Mesendoderm (in vitro differentiated cells): ENCODE data around the gene C10orf143.
"Not testable (repeated sequence)": the region's sequence is repeated elsewhere in the genome, so short reads cannot be mapped to it uniquely, and the experiment has no call there.

ENCODE experiments used
- DNase-seq: peaks from one replicate; pipeline ENCODE4 v3.0.0; 2013
- H2AK5ac ChIP-seq: 2 replicates; pipeline ENCODE4 v1.6.1; 2013; ENCODE audit warnings: low read length, inconsistent platforms
- H2BK120ac ChIP-seq: 2 replicates; pipeline ENCODE4 v1.6.1; 2013; ENCODE audit warnings: low read depth, mild to moderate bottlenecking, low read length, moderate library complexity, mixed read lengths
- H2BK15ac ChIP-seq: replicated peaks from 2 replicates; pipeline ENCODE4 v1.6.1; 2013; ENCODE audit warnings: low read depth, mild to moderate bottlenecking, moderate library complexity
- H2BK5ac ChIP-seq: 2 replicates; pipeline ENCODE4 v1.6.1; 2013; ENCODE audit warnings: low read length, inconsistent platforms
- H3K18ac ChIP-seq: 2 replicates; pipeline ENCODE4 v1.6.1; 2013; ENCODE audit warnings: mild to moderate bottlenecking, low read length, mixed read lengths
- H3K23ac ChIP-seq: one replicate; pipeline ENCODE4 v1.6.1; 2013; ENCODE audit warnings: low read length
- H3K27ac ChIP-seq: 2 replicates; pipeline ENCODE4 v1.5.1; 2013; ENCODE audit warnings: low read depth, mild to moderate bottlenecking, inconsistent platforms, low read length, moderate library complexity
- H3K27me3 ChIP-seq: 2 replicates; pipeline ENCODE4 v1.6.1; 2013; ENCODE audit warnings: low read length, control low read depth, mild to moderate bottlenecking, inconsistent platforms; ENCODE audit not compliant: insufficient read depth, poor library complexity
- H3K36me3 ChIP-seq: 2 replicates; pipeline ENCODE4 v1.6.1; 2013; ENCODE audit warnings: low read length, inconsistent platforms; ENCODE audit not compliant: control insufficient read depth, insufficient read depth
- H3K4ac ChIP-seq: one replicate; pipeline ENCODE4 v1.6.1; 2013; ENCODE audit warnings: low read depth, mild to moderate bottlenecking, low read length, moderate library complexity
- H3K4me1 ChIP-seq: 2 replicates; pipeline ENCODE4 v1.6.1; 2013; ENCODE audit warnings: low read depth, low read length, inconsistent platforms; ENCODE audit not compliant: control insufficient read depth
- H3K4me2 ChIP-seq: 2 replicates; pipeline ENCODE4 v1.6.1; 2013; ENCODE audit warnings: low read length
- H3K4me3 ChIP-seq: 2 replicates; pipeline ENCODE4 v1.5.1; 2013; ENCODE audit warnings: mild to moderate bottlenecking, low read length
- H3K56ac ChIP-seq: one replicate; pipeline ENCODE4 v1.6.1; 2013; ENCODE audit warnings: low read length
- H3K79me1 ChIP-seq: 2 replicates; pipeline ENCODE4 v1.6.1; 2013; ENCODE audit warnings: low read length, inconsistent platforms
- H3K79me2 ChIP-seq: 2 replicates; pipeline ENCODE4 v1.6.1; 2013; ENCODE audit warnings: mild to moderate bottlenecking, low read length; ENCODE audit not compliant: control insufficient read depth, insufficient read depth
- H3K9ac ChIP-seq: 2 replicates; pipeline ENCODE4 v1.6.1; 2013; ENCODE audit warnings: low read length, inconsistent platforms
- H4K5ac ChIP-seq: one replicate; pipeline ENCODE4 v1.6.1; 2013; ENCODE audit warnings: low read length
- H4K8ac ChIP-seq: one replicate; pipeline ENCODE4 v1.6.1; 2013; ENCODE audit warnings: low read depth, mild to moderate bottlenecking, control low read depth, low read length, moderate library complexity
- WGBS: extraction: QIAGEN DNeasy Blood & Tissue Kit; methylation state at CpG from one replicate; pipeline ENCODE4 v1.1.7; 2013; ENCODE audit warnings: low lambda C conversion rate, missing lambda C conversion rate; ENCODE audit not compliant: insufficient coverage; ENCODE audit errors: extremely low coverage; 5-methylcytosine and 5-hydroxymethylcytosine counted together

C10orf143 gene

DNA sequence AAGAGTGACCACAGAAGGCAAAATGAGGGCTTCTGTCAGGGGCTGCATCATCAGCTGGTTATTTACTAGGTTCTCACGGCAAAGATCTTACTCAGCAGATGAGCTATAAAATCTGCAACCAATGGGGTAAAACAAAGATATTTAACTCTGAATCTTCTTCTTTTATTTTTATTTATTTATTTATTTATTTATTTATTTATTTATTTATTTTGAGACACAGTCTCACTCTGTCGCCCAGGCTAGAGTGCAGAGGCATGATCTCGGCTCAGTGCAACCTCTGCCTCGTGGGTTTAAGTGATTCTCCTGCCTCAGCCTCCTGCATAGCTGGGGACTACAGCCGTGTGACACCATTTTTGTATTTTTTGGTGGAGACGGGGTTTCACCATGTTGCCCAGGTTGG, 11.3 kb downstream of the C10orf143 start:
- H3K27me3 ChIP-seq = no peaks in the 10 kb centered on the region
- no peak overlapping the region for H2BK120ac ChIP-seq
- DNase-seq = no peak
- H2BK5ac ChIP-seq = no peak overlapping the region
- no peak overlapping the region for H3K4ac ChIP-seq
- no peak overlapping the region for H4K8ac ChIP-seq
- no peak overlapping the region for H2BK15ac ChIP-seq
- H3K56ac ChIP-seq = no peak overlapping the region
- H3K36me3 ChIP-seq = no peaks in the 10 kb centered on the region
- no peak overlapping the region for H3K18ac ChIP-seq
- H3K4me1 ChIP-seq = no peaks in the 10 kb centered on the region
- WGBS = no CpG with 5 or more reads among the region's 6 CpGs
- no peaks in the 10 kb centered on the region for H3K79me1 ChIP-seq
- no peak overlapping the region for H3K4me3 ChIP-seq
- H3K23ac ChIP-seq = no peak overlapping the region
- H3K9ac ChIP-seq = no peak overlapping the region
- H4K5ac ChIP-seq = no peak overlapping the region
- H3K79me2 ChIP-seq = no peaks in the 10 kb centered on the region
- H2AK5ac ChIP-seq = no peak overlapping the region
- no peak overlapping the region for H3K4me2 ChIP-seq
- H3K27ac ChIP-seq = no peak overlapping the region

DNA sequence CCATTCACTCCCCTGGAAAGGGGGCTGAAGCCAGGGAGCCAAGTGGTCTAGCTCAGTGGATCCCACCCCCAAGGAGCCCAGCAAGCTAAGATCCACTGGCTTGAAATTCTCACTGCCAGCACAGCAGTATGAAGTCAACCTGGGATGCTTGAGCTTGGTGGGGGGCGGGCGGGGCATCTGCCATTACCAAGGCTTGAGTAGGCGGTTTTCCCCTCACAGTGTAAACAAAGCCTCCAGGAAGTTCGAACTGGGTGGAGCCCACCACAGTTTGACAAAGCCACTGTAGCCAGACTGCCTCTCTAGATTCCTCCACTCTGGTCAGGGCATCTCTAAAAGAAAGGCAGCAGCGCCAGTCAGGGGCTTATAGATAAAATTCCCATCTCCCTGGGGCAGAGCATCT, 20.1 kb downstream of the C10orf143 start:
- WGBS = no CpG with 5 or more reads among the region's 5 CpGs
- H3K23ac ChIP-seq, H3K27me3 ChIP-seq, H4K8ac ChIP-seq, H3K27ac ChIP-seq, H3K79me1 ChIP-seq, H3K56ac ChIP-seq, H2BK5ac ChIP-seq, H4K5ac ChIP-seq, DNase-seq, H3K4me2 ChIP-seq, H2AK5ac ChIP-seq, H3K79me2 ChIP-seq, H2BK120ac ChIP-seq, H2BK15ac ChIP-seq, H3K36me3 ChIP-seq, H3K4me3 ChIP-seq, H3K4me1 ChIP-seq, H3K18ac ChIP-seq, H3K9ac ChIP-seq, H3K4ac ChIP-seq: not testable (repeated sequence)

DNA sequence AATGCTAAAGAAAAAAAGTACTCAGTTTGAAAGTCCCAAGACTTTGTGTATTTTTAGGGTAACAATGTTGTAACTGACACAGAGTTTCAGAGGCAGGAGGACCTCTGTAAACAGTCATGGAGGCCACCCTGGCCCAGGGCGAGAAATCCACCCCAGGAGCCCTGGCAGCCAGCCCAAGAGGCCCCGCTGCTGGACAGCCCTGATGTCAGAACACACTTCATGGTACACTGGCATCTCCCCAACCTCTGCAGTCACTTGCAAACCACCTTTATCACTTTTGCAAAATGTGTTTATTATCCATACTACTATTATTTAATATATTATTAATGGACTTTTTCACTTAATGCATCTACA, 30.2 kb downstream of the C10orf143 start:
- no peaks in the 10 kb centered on the region for H3K79me1 ChIP-seq
- no peaks in the 10 kb centered on the region for H3K4me1 ChIP-seq
- H3K18ac ChIP-seq = no peak overlapping the region
- H3K36me3 ChIP-seq = no peaks in the 10 kb centered on the region
- H4K8ac ChIP-seq = no peak overlapping the region
- no peak overlapping the region for H2BK120ac ChIP-seq
- H3K27me3 ChIP-seq = no peaks in the 10 kb centered on the region
- DNase-seq = no peak
- no peak overlapping the region for H2AK5ac ChIP-seq
- no peak overlapping the region for H3K9ac ChIP-seq
- H3K4me2 ChIP-seq = no peak overlapping the region
- no peaks in the 10 kb centered on the region for H3K79me2 ChIP-seq
- H4K5ac ChIP-seq = no peak overlapping the region
- no peak overlapping the region for H3K56ac ChIP-seq
- H3K4me3 ChIP-seq = no peak overlapping the region
- H3K23ac ChIP-seq = no peak overlapping the region
- no peak overlapping the region for H2BK5ac ChIP-seq
- no peak overlapping the region for H3K4ac ChIP-seq
- no peak overlapping the region for H2BK15ac ChIP-seq
- no peak overlapping the region for H3K27ac ChIP-seq
- WGBS = no CpG with 5 or more reads among the region's 2 CpGs

DNA sequence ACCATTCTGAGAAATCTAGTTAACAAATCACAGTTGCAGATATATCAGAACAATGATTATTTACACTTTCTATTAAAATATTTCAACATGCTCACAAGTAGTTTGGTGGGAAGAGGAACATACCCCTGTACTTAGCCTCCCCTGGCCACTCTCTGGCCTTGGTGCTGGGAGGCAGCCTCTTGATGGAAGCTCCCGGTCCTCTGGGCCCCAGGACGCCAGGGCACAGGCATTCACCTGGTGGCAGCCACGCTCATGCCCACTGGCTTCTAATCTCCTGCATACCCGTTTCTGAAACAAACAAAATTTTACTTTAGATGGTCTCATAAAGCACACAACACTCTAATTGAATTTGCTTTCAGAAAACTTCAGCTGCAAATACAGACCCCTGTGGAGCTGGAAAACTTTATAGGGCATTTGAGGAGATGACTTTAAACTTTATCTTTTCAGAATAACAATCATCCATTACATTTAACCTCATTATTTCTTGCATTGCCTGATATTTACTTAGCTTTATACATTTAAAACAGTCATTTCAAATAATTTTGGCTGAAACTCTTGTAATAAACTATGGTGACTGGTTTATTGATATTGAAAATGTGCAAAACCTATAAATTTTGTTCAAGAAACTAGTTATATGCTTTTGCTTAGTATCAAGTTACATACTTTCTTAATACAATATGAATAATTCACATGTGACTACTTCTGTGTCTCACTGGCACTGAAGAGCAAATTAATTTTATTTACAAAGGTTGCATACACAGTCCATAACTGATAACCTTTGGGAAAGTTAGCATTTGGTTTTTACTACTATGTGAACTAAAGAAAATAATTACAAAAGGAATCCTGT, 30.8 kb downstream of the C10orf143 start:
- H2BK5ac ChIP-seq = no peak overlapping the region
- no CpG with 5 or more reads among the region's 4 CpGs for WGBS
- no peak overlapping the region for H3K4me3 ChIP-seq
- H3K4me1 ChIP-seq = no peaks in the 10 kb centered on the region
- H3K27ac ChIP-seq = no peak overlapping the region
- H2BK120ac ChIP-seq = no peak overlapping the region
- H3K36me3 ChIP-seq = no peaks in the 10 kb centered on the region
- no peak overlapping the region for H4K5ac ChIP-seq
- no peak overlapping the region for H3K23ac ChIP-seq
- H3K27me3 ChIP-seq = no peaks in the 10 kb centered on the region
- H3K18ac ChIP-seq = no peak overlapping the region
- H2BK15ac ChIP-seq = no peak overlapping the region
- no peak overlapping the region for H3K56ac ChIP-seq
- H3K4ac ChIP-seq = no peak overlapping the region
- DNase-seq = no peak
- no peak overlapping the region for H4K8ac ChIP-seq
- H3K9ac ChIP-seq = no peak overlapping the region
- H3K4me2 ChIP-seq = no peak overlapping the region
- no peaks in the 10 kb centered on the region for H3K79me1 ChIP-seq
- H3K79me2 ChIP-seq = no peaks in the 10 kb centered on the region
- H2AK5ac ChIP-seq = no peak overlapping the region

DNA sequence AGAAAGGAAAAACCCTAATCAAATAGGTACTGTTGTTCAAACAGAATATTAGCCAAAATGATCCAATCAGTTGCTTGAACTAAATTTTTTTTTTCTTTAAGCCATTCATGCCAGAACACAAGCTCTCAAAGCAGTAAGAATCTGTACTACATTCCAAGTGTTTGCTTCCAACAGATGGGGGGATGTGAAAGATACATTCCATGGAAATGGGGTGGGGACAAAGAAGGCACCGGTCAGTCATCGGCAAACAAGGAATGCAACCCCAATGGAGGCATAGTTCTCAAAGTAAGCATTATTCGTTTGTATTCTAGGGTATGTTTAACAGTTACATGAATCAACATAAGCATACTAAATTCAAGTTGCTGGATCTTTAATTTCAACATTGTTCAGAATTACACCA, 32.5 kb downstream of the C10orf143 start:
- no peak overlapping the region for H2BK5ac ChIP-seq
- no peak overlapping the region for H2BK120ac ChIP-seq
- H2AK5ac ChIP-seq = no peak overlapping the region
- no peaks in the 10 kb centered on the region for H3K79me1 ChIP-seq
- no peak overlapping the region for H3K18ac ChIP-seq
- WGBS = no CpG with 5 or more reads among the region's 3 CpGs
- no peaks in the 10 kb centered on the region for H3K27me3 ChIP-seq
- no peak overlapping the region for H3K4me2 ChIP-seq
- H4K5ac ChIP-seq = no peak overlapping the region
- no peak overlapping the region for H3K56ac ChIP-seq
- no peaks in the 10 kb centered on the region for H3K4me1 ChIP-seq
- DNase-seq = no peak
- no peak overlapping the region for H3K4ac ChIP-seq
- H3K9ac ChIP-seq = no peak overlapping the region
- no peaks in the 10 kb centered on the region for H3K79me2 ChIP-seq
- H2BK15ac ChIP-seq = no peak overlapping the region
- H3K23ac ChIP-seq = no peak overlapping the region
- no peak overlapping the region for H3K27ac ChIP-seq
- H4K8ac ChIP-seq = no peak overlapping the region
- no peaks in the 10 kb centered on the region for H3K36me3 ChIP-seq
- H3K4me3 ChIP-seq = no peak overlapping the region

DNA sequence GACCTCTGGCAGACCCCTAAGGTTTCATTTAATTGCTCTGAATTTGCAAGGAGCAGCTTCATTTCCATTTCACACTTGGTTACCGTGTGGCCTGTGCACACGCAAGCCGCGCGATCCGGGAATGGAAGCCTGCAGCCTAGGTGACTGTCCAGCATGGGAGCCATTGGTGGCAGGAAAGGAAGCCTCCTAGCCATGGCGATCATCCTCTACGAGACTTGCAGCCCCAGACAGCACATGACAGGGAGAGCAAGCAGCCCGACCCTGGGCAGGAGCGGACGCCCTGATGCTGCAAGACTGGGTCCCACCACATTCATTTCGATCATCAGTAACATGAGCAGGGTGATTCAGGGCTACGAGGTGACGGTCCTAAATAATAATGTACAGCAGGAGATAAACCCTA, 33.9 kb downstream of the C10orf143 start:
- no peak overlapping the region for H3K27ac ChIP-seq
- H2BK120ac ChIP-seq = no peak overlapping the region
- no peak overlapping the region for H2AK5ac ChIP-seq
- no peak overlapping the region for H2BK15ac ChIP-seq
- no peak overlapping the region for H3K23ac ChIP-seq
- H2BK5ac ChIP-seq = no peak overlapping the region
- WGBS = no CpG with 5 or more reads among the region's 14 CpGs
- no peak for DNase-seq
- H3K4me2 ChIP-seq = no peak overlapping the region
- no peak overlapping the region for H3K9ac ChIP-seq
- H3K4ac ChIP-seq = no peak overlapping the region
- H3K4me3 ChIP-seq = no peak overlapping the region
- H3K18ac ChIP-seq = no peak overlapping the region
- no peaks in the 10 kb centered on the region for H3K4me1 ChIP-seq
- no peak overlapping the region for H4K5ac ChIP-seq
- no peaks in the 10 kb centered on the region for H3K36me3 ChIP-seq
- no peaks in the 10 kb centered on the region for H3K79me2 ChIP-seq
- no peak overlapping the region for H3K56ac ChIP-seq
- H3K27me3 ChIP-seq = no peaks in the 10 kb centered on the region
- no peak overlapping the region for H4K8ac ChIP-seq
- no peaks in the 10 kb centered on the region for H3K79me1 ChIP-seq
